Lower leg skin (tissue), 4 donors: Measurements from ENCODE around the gene TMEM45A. TPM values are rescaled to one million over a fixed set of nuclear protein-coding genes. Genes with fewer than 3 reads are reported as not detected.

Source experiments
- DNase-seq, 2 donors: peaks; one replicate each; pipeline ENCODE4 v3.0.0-alpha.2; 2019; ENCODE audit warnings: low spot score in 2 of 2
- H3K4me3 ChIP-seq: fragments of 200-600 bp; sonication (generic); 2 replicates; pipeline ENCODE4 v1.5.1; 2017; ENCODE audit warnings: mild to moderate bottlenecking, low read depth; ENCODE audit not compliant: poor library complexity, severe bottlenecking
- POLR2A ChIP-seq, 2 donors: fragments of 450-650 bp; IDR thresholded peaks; one replicate each; pipeline ENCODE4 v1.6.1; 2016 to 2017; ENCODE audit warnings: antibody characterized with exemption in 2 of 2, mild to moderate bottlenecking in 1 of 2, moderate library complexity in 1 of 2
- intact Hi-C: fragments of 100-400 bp; cut with DNase I; formaldehyde crosslinking; loops from one replicate; pipeline ENCODE4 v1.15.0; 2023; ENCODE audit warnings: low total_unique reads
- total RNA-seq, 4 donors: library from RNA; depleted of rRNA; stranded (reverse); fragments of >200 nt; gene quantifications; one replicate each; pipeline ENCODE4 v1.1.0, GENCODE V29; 2016
- TF ChIP-seq, protein P1 (sequence below), 3 donors: fragments of 450-650 bp; IDR thresholded peaks; one replicate each; pipeline ENCODE4 v1.5.1; 2016; ENCODE audit warnings: antibody characterized with exemption in 3 of 3, mild to moderate bottlenecking in 3 of 3, moderate library complexity in 2 of 3

TMEM45A gene
- total RNA-seq, 4 donors from 2014 or later: 421 to 1,097 (median 707) TPM

- TF ChIP-seq, protein P1, sequence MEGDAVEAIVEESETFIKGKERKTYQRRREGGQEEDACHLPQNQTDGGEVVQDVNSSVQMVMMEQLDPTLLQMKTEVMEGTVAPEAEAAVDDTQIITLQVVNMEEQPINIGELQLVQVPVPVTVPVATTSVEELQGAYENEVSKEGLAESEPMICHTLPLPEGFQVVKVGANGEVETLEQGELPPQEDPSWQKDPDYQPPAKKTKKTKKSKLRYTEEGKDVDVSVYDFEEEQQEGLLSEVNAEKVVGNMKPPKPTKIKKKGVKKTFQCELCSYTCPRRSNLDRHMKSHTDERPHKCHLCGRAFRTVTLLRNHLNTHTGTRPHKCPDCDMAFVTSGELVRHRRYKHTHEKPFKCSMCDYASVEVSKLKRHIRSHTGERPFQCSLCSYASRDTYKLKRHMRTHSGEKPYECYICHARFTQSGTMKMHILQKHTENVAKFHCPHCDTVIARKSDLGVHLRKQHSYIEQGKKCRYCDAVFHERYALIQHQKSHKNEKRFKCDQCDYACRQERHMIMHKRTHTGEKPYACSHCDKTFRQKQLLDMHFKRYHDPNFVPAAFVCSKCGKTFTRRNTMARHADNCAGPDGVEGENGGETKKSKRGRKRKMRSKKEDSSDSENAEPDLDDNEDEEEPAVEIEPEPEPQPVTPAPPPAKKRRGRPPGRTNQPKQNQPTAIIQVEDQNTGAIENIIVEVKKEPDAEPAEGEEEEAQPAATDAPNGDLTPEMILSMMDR (IDR thresholded peaks at IDR 0.05): no peak
- TF ChIP-seq POLR2A (IDR thresholded peaks at IDR 0.05): no peak
- no peak for DNase-seq
- intact Hi-C loops: no loop called here
- no peak overlapping the region for H3K4me3 ChIP-seq
These were observed 128.8 kb downstream of the TMEM45A start for GRCh38 chr3:100621251-100621650.

Other genes with a start within 250 kb of the TMEM45A start
- gene TBC1D23, start 231.6 kb upstream of the TMEM45A start, total RNA-seq: 10 to 100 TPM; 28.3 to 37.7 (median 35.9) TPM
- 10 to 100 TPM; 21.8 to 46.1 (median 35.0) TPM for gene NIT2, start 157.9 kb upstream of the TMEM45A start, total RNA-seq
- 10 to 100 TPM; 30.4 to 35.3 (median 33.5) TPM for gene TOMM70, start 91.5 kb upstream of the TMEM45A start, total RNA-seq
- 1 to 10 TPM in 2 of 4 donors, under 1 TPM in 2; 0.19 to 1.7 (median 0.85) TPM for gene LNP1, start 91.1 kb upstream of the TMEM45A start, total RNA-seq
- gene ADGRG7, start 117.0 kb downstream of the TMEM45A start, total RNA-seq: not detected
- gene TFG, start 216.9 kb downstream of the TMEM45A start, total RNA-seq: 10 to 100 TPM; 61.0 to 67.9 (median 66.9) TPM